Cardiac septum (tissue), 1 donor: ENCODE data around the gene PITPNM3. TPM values are rescaled to one million over a fixed set of nuclear protein-coding genes. Genes with fewer than 3 reads are reported as not detected.

ENCODE experiments used
- DNase-seq: peaks from one replicate; pipeline ENCODE4 v3.0.0-alpha.2; 2020; ENCODE audit warnings: low spot score
- intact Hi-C: fragments of 100-400 bp; cut with DNase I; formaldehyde crosslinking; loops from one replicate; pipeline ENCODE4 v1.14.0; 2022
- total RNA-seq: library from RNA; stranded (reverse); fragmentation: NEBNext Ultra II Directional; extraction: Animal tissue kit (Norgen Biotek cat#: 25700); gene quantifications from one replicate; pipeline ENCODE4 v1.2.1, GENCODE V29; 2021
- donor health status: DM: no; HTN: no; CAD: no.

PITPNM3 gene
- total RNA-seq, 1 donor from 2014 or later = 0.57 TPM

GRCh38 chr17:6473128-6473767, 83.1 kb downstream of the PITPNM3 start:
- peak; percentile 84 for DNase-seq
- intact Hi-C loops = loop anchor here (5.0 to 10.0 kb wide), 2 partner anchors 82 to 104 kb away; partner anchors contain the start of gene PITPNM3

GRCh38 chr17:6472517-6472916, 83.8 kb downstream of the PITPNM3 start:
- DNase-seq = no peak
- intact Hi-C loops = loop anchor here (5.0 to 10.0 kb wide), 2 partner anchors 82 to 105 kb away; partner anchors contain the start of gene PITPNM3

- intact Hi-C loops = loop anchor here (5.0 to 10.0 kb wide), 2 partner anchors 83 to 106 kb away; partner anchors contain the start of gene PITPNM3
- DNase-seq = no peak
Observed at GRCh38 chr17:6471531-6472465, 84.6 kb downstream of the PITPNM3 start.

DNA sequence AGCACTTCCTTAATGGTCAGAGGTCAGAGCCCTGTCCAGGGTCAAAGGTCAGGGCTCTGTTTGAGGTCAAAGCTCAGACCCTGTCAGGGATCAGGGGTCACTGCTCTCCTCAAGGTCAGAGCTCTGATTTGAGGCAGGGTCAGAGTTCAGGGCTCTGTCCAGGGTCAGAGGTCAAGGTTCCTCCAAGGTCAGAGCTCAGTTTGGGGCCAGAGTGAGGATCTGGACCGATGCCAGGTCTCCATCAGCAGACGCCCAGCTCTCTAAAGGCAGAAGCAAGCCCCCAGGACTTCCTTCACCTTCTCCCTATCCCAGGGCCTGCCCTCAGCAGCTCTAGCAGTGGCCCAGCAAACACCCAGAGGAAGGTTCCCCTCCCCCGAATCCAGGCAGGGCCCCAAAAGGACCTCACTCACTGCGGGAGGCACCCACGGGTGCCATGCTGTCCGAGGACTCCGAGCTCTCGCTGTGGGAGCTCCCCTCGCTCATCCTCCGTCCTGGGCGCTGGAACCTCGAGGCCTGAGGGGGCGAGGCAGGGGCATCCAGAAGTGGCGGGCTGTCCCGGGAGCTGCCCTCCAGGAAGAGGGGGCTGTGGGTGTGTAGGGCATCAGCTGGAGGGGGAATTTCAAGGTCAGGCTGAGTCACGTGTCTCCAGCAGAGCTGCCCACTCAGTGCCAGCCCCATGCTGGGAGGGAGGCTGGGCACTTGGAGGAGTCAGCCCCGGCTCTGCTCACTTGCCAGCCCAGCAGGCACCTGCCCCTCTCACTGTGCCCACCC, 85.4 kb downstream of the PITPNM3 start:
- intact Hi-C loops = loop anchor here (5.0 to 10.0 kb wide), 2 partner anchors 84 to 106 kb away; partner anchors contain the start of gene PITPNM3
- DNase-seq = no peak

DNA sequence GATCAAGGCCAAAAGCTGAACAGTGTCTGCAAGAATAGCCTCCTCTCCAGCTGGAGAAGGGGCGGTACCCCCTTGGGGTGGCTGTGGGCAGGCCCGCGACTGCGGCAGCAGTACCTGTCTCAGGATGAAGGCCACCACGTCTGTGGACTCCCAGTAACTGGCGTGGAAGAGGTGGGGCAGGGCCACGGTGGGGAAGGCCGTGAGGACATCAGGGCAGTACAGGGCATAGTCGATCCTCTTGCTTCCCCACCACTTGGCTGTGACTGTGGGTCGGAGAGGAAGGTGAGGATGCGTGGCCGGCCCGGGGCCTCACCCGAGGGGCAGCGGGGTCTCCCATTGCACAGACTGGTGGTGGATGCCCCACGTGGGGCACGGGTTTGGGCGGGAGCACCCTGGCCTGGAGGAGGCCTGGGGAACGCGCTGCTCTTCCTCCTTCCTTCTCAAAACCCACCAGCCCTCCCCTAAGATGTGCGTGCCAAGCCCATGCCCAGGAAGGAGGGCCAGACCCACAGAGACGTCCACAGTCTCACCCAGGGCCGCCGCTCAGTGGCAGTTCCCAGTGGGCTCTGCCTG, 86.1 kb downstream of the PITPNM3 start:
- no peak for DNase-seq
- intact Hi-C loops = loop anchor here (5.0 to 10.0 kb wide), 2 partner anchors 85 to 107 kb away; partner anchors contain the start of gene PITPNM3

DNA sequence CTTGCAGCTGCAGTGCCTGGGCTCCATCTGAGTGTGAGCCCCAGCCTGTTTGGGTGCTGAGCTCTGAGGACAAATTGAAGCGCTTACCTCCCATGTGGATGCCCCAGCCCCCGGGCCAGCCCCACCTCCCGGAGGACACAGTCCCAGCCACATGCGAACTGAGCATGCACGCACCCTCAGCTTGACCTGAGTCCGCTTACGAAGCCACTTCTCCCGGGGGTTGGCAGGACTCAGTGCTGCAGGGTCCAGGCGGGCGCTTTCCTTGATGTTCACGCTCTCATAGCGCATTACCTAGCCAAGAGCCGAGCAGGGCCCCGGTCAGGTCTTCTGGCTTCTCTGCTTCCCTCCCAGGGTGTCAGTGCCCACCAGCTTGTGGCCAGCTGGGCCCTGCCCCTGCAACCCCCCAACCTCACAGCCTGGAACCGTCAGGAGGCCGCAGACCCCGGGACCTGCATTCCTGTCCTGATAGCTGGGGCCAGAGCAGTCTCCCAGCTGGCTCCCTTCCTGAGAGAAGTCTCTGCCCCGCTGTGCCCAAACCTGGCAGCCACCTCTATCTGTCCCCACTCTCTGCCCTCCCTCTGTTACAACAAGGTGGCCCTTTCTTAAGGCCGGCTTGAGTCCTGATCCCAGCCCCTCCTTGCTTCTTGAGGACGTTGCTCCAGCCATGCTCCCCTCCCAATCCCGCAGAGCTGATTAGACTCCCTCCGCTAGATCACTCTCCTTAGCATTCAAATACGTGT, 88.1 kb downstream of the PITPNM3 start:
- no peak for DNase-seq
- intact Hi-C loops = no loop called here

GRCh38 chr17:6467567-6467966, 88.8 kb downstream of the PITPNM3 start:
- intact Hi-C loops = no loop called here
- DNase-seq = no peak

DNA sequence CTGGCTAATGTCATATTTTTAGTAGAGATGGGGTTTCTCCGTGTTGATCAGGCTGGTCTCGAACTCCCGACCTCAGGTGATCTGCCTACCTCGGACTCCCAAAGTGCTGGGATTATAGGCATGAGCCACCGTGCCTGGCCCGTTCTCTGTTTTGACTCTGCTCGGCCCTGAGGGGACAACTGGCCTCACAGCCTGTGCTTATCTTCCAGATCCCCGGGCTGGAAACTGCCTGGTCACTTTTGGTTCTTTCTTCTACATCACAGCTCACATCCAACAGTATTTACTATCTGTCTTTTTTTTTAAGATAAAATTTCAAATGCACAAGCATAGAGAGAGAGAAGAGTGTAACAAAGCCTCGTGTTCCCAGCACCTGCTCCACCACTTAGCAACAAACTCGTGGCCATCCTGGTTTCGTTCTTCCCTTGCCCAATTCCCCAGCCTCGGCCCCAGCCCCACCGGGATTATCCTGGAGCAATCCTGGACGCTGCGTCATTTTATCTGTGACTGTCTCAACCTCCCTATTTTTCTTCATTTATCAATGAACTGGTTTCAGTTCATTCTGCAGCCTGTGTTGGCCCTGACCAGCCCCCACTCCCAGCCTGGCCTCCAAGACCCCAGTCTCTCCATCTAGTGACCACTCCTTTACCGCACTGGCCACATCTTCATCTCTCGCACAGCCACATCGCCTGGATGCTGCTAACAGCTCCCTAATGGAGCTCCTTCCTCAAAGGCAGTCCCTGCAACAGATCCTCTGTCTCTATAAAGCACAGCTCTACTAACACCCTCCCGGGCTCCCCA, 91.0 kb downstream of the PITPNM3 start:
- no peak for DNase-seq
- intact Hi-C loops = no loop called here

DNA sequence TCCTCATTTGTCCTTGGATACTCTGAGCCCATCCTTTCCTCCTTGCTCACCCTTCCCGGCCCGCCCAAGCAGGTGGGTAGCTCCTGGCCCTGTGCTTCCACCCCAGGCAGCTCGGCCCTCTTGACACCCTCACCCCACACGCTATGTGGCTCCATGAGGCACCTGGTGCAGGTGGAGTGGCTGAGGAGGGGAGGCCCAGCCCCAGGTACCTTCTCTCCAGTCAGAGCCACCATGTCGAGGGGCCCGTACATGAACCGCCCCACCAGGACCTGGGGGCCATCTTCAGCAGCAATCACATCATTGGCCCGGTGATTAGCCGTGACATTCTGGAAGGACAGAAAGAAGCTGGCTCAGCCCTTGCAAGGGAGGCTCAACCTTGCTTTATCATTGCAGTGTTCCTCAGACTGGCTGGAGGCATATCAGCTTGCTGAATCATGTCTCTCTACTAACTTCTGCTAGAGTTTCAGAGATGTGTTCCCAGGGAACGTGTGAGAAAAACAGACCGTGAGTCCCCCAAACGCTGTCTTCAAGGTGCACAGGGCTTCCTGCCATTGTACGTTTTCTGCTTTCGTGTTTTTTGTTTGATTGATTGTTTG, 91.8 kb downstream of the PITPNM3 start:
- no peak for DNase-seq
- intact Hi-C loops = no loop called here

DNA sequence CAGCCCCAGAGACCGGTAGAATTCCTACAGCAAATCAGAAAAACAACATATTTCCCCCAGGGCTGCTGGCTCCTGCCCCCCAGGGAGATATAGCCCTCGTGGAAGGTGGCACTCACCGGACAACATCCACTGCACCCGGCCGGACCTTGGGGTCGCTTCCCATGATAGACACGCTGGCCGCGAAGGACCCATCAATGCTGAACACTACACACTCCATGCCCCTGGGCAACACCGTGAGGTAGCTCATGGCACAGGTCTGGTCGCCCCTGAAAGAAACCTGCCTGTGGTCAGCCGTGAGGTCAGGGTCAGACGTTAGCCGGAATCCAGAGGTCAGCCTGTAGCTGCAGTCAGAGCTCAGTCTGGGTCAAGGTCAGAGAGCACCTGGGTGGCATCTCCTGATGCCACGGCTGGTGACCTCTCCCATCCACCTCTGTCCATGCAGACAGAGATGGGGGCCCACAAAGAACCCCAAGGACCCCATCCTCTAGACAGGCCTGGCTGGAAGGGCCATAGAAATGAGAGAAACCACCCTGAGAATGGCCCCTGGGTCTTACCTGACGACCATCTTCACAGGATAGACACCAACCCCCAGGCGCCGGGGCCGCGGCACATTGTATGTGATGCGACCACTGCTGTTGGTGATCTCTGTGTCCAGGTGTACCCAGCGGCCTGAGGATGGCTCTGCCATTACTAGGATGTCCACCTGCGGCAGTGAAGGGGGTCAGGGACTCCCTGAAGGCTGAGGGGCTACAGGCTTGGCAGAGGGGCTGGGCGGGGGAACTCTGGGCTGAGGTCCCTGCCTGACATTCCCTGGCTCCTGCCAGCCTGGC, 92.5 kb downstream of the PITPNM3 start:
- intact Hi-C loops = no loop called here

GRCh38 chr17:6462692-6463091, 93.7 kb downstream of the PITPNM3 start:
- intact Hi-C loops = no loop called here
- DNase-seq = no peak

More for the DNA sequence above, 92.5 kb downstream of the PITPNM3 start:
- no peak for DNase-seq

DNA sequence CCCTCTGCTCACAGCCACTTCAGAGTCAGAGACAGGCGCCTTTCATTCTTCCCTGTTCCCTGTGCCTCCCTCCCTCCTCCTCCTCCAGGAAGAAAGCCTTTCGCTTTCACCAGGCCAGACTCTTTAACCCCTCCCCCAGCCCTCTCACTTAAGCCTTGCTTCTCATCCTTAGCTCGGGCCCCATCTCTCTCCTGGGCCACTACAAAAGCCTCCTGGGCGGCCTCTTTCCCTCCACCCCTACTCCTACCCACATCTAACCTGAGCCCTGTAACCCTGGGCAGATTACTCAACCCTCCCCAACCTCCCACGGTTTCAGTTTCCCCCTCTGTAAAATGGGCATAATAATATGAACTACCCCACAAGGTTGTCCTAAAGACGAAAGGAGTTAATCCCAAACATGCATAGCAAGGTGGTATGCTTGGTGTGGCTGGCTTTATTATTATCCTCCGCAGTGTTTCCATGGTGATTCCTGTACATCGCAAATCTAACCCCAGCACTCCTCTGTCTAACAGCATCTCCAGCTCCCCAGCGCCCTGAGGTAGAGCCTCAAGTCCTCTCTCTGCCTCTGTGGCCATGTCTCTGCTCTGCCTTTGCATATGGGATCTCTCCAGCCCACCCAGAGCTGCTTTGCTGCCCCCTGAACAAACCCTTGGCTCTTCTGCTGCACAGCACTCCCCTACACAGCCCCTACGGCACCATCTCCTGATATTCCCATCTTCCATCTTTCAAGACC, 94.4 kb downstream of the PITPNM3 start:
- intact Hi-C loops = no loop called here
- DNase-seq = no peak

DNA sequence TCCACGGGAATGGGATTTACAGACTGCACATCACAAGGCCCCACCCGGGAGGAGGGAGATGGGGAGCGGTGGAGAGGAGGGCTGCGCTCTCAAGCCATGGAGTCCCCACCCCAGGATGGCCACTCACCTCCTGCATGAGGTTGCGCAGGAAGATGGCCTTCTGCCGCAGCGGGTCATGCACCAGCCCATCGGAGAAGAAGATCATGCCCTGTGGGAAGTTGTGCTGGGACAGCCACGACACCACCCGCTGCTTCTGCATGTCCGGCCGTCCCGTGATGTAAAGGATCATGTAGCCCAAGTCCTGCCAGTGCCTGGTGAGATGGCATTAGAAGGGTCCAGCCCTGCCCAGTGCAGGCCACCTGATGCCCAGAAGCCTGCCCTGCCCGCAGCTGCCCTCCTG, 95.1 kb downstream of the PITPNM3 start:
- intact Hi-C loops = no loop called here

DNA sequence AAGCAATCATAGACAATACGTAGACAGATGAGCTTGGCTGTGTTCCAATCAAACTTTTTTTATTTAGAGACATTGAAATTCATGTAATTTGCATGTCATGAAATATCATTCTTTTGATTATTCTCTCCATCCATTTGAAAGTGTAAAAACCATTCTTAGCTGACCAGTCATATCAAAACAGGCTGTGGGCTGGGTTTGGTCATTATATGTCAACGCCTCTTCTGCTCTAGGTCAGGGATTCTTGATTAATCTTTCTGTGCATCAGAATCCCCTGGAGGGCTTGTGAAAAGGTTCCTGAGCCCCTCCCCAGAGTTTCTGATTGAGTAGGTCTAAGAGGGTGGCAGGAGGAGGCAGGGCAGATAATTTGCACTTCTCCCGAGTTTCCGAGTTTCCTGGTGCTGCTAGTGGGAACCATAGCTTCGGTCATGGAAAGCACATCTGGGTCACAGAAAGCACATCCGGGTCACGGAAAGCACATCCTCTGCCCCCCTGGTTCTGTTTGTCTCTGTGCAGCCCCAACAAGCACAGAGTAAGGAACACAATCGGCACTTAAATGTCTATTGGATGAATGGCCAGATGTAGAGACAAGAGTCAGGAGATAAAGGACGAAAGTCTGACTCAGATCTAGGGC, 95.7 kb downstream of the PITPNM3 start:
- intact Hi-C loops = no loop called here

More for the DNA sequence above, 95.1 kb downstream of the PITPNM3 start:
- DNase-seq = no peak

DNA sequence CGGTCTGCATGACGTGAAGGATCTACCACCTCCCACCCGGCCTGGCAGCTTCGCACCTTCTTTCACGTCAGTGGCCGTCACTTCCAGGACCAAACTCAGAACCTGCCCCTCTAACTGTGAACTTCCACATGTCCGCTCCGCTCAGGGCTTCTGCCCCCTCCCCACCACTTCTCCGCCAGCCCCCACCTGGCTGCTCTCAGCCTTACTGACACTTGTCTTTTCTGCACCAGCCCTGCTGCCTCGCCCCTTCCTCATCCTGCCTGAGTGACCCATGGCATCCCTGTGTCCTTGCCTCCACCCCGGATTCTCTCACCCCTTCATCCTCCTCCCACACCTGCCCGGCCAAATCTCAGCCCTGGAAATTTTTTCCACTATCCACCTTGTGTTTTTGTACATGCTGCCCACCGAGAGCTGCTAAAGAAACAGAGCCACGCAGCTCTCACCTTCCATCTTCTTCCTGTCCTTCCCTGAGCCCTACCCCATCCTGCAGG, 97.8 kb downstream of the PITPNM3 start:
- intact Hi-C loops = no loop called here
- DNase-seq = no peak

More for the DNA sequence above, 95.7 kb downstream of the PITPNM3 start:
- DNase-seq = no peak
